HG03060 (cell line): ENCODE results near the gene S100A3.

Experiments
- ATAC-seq: cut with Tn5 transposase; IDR thresholded peaks from one replicate; pipeline ENCODE4 v1.9.1; 2021; ENCODE audit warnings: low read depth, moderate number of reproducible peaks; ENCODE audit not compliant: unreplicated experiment

Gene S100A3

DNA sequence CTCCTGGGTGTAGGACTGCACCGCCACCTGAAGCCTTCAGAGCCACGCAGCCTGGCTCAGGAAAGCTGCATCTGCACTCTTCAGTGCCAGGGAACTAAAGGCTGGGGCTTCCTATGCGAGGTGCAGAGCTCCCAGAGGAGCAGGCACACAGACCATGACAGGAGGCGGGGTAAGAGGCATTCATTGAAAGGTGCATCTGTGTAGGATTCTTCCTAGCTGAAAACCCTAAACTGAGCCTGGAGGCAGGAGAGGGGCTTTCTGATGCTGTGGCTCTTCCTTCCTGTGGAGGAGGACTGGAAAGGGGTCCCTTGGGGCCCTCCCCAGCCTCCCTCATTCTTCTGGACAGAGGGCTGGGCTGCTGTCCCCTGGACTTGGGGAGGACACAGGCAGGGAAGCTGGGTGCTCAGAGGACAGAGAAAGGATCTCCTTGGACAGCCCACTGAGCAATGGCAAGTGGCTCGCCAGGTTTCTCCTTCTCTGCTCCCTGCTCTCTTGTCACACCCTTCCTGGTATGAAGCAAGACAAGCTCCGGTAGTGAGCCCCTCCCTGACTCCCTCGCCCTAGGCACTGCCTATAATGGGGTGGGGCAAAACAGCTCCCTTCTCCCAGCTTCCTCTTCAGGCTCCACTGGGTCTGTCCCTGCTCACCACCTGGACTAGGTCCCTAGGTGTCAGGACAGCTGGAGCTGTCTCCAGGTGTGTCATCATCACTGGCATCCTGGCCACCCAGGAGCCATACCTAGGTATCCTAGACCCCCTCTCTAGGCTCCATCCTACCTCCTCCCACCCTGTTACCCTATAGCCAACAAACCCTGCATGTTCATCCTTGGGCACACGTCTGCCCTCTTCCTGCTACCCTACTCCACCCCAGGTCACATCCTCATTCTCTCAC, 33.3 kb downstream of the S100A3 start:
- ATAC-seq, result no peak

DNA sequence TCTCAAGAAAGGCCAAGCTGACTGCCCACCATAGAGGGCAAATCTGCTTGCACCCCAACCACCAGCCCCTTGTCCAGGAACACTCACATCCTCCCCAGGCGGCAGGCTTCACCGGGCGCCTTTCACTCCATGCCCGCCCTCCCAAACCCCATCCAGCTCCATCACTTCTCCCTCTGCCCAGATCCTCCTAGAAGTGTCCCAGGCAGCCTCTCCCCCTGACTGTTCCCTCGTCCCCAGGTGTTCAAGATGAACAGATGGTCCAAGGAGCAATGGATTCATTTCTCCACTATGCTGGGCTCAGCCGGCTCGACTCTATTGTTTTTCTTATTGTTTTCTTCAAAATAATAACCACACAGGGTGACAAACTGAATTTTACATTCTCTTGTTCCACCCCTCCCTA, 35.4 kb downstream of the S100A3 start:
- no peak for ATAC-seq

DNA sequence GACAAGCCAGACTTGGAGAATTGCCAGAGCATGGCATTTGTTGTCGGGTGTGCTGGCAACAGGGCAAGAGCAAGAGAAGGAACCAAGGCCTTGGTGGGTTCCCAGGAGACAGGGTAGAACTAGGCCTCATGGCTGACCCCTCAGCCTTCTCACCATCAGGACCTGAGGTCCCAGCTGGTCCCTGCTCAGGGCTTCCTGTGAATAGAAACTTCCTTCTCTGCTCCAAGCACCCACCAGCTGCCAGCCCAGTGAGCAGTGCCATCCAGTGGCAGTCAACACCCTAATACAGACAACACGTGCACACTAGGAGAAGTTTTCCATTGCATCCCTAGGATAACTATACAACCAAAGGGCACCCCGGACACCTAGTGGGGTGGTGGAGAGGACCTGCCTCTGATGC, 36.0 kb downstream of the S100A3 start:
- ATAC-seq, result no peak

DNA sequence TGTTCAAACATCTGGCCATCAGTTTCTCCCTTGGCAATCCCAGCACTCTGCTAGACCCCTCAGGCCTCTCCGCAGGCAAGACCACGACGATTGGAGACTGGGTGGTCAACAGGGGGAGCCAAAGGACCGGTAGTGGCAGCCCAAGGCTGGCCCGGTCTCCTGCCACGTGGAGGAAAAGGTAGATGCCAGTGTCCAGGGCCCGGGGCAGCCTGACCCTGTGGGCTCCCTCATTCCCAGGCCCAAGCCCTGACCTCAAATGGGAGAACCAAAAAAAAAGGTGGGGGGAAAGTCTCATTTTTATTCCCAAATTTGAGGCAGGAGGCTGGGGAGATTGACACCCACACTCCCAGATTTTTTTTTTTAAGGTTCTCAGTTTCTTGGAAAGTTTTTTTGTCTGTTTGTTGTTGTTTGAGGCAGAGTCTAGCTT, 38.1 kb downstream of the S100A3 start:
- no peak for ATAC-seq

DNA sequence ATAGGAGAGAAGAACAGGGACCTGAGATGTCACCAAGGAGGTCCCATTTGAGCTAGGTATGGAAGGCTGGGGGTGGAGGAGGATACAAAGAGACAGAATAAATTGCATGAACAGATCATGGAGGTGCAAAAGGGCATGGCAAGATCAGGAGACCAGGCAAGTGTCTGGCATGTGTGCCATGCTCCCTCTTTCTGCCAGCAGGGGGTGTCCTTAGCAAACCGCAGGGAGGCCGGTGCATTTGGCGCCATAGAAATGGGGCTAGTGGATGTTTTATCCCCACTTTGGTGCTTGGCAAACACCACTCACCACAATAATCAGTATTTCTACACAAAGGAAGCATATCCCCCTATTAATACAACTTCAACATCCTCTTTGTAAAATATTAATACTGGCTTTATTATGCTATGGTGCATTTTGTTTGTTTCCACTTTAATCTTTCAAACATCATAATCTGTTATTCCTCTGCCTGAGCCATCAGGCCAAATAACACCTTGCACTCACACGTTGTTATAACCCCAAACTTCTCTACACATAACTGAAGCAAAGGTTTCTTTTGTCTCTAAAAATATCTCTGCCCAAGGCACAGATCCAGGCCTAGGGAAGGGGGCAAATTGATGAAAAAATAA, 39.2 kb downstream of the S100A3 start:
- no peak for ATAC-seq

DNA sequence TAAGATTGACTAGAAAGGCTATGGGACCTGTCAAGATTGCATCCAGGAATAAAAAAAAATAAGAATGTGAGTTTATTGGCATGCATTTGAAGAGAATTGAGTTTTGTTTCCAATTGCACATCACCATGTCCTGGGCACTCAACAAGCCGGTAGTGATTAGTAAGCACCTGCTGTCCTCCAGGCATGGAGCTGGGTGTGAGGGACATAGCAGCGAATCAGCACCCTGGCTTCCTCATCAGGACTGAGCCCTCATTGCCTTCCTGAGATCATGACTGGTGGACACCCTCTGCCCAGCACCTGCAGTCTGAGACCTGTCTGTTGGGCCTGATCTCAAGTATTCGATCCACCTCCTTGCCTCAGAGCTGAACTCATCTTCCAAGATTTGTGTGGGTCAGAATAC, 40.0 kb downstream of the S100A3 start:
- no peak for ATAC-seq

DNA sequence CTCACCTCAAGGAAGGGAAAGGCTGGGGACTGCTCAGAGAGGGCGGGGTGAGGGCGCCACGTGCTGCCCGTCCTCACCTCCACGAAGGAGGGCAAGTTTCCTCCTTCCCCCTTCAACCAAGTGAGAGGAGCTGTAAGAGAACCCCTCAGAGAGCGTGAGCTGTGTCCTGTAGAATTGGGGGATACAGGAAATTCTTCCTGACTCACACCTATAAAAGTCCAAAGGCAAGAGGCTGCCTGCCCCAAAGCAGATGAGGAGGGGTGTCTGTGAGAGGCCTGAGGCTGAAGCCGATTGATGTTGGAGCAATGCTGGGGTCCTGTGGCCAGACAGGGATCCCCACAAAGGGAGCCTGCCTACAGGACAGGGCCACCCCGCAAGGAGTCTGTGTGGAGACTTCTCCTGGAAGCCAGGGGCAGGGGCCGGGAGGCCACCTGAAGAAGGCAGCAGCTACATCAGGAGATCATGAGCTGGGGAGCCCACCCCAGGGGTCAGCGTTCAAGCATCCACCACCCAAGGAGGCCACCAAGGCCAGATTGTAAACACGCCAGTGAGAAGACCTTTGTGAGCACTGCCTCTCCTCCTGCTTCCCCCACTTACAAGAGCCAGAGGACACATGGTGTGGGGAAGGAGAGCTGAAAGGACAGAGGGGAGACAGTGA, 41.0 kb downstream of the S100A3 start:
- ATAC-seq, result no peak

DNA sequence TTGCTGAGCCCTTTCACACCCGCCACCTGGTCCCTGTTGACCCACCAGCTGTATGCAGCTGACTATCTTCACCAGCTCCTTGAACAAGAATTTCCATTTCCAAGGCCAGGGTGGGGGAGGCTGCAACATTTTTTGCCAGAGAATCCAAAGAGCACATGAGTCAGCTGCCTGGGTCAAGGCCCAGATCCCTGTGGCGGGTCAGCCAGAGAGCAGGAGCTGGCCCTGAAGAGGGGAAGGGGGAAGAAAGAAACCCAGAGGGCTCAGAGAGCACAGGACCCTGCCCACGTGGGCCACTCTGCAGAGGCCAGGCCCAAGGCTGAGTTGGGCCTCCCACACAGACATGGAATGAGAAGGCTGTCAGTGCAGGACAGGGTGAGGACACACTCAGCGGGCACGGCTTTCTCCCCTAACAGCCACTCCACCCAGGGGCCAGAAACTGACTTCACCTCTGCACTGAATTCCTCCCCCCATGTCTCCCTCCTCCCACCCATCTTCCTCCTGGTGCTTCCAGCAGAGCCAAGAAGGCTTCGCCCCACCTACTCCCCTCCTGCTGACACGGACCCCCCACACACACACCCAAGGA, 42.1 kb downstream of the S100A3 start:
- ATAC-seq, result no peak

DNA sequence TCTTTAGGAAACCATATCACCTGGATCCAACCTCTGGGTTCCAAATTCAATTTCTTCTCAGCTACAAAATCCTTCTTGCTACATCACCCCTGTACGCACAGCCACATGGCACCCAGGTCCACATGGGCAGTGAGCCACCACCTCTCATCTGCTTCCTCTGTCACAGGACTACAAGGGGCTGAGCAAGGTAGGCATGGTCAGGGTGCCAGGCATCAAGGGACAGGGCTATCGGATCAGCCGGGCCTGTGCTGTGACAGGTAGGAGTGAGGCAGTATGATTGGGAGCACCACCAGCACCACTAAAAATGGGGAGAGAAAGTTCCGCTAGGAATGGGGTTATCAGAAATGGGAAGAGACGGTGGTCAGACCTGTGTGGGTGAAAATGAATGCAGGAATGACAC, 42.7 kb downstream of the S100A3 start:
- ATAC-seq, result no peak

DNA sequence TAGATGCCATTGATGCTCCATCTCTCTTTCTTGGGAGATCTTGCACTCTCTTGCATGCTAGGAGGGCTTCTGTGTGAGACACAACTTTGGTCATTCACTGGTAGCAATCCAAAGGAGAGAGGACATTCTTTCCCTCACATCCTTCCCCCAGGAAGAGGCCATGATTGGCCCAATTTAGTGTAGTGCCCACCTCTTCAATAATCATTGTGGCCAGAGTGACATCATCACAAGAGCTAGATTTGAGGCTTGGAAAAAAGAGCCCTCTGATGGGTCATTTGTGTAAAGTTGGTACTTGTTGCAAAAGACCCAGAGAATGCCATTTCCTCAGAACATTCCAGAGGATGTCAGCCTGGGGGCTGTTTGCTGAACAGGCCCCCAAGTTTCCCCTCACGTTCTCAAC, 43.5 kb downstream of the S100A3 start:
- no peak for ATAC-seq

DNA sequence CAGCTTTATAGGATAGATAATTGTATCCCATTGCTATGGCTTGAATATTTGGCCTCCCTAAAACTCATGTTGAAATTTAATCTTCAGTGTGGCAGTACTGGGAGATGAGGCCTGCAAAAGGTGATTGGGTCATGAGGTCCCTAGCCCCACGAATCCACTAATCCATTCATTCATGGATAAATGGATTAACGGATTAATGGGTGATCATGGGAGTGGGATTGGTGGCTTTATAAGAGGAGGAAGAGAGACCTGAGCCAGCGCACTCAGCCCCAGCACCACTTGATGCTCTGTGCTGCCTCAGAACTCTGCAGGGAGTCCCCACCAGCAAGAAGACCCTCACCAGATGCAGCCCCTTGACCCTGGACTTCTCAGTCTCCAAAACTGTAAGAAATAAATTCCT, 45.3 kb downstream of the S100A3 start:
- no peak for ATAC-seq

DNA sequence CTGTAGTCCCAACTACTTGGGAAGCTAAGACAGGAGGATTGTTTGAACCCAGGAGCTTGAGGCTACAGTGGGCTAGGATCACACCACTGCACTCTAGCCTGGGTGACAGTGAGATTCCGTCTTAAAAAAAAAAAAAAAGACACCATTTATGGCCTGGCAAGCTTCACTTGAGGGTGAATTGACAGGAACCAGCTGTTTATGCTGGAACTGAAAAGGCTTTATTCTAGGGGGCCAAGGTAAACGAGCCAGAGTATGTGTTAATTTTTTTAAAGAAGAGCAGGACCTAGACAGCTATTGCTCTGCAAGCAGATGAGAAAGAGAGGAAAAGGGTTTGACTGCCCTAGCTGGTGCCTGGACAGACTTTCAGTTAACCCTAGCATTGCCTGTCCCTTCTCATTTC, 50.3 kb downstream of the S100A3 start:
- no peak for ATAC-seq
